GM18858 (cell line): ENCODE measurements around the gene PYGM.

Source experiments
- ATAC-seq: cut with Tn5 transposase; IDR thresholded peaks from one replicate; pipeline ENCODE4 v1.9.1; 2021; ENCODE audit not compliant: unreplicated experiment

PYGM gene

GRCh38 chr11:64741375-64742086, 18.2 kb downstream of the PYGM start:
- no peak for ATAC-seq

GRCh38 chr11:64739871-64740270, 19.9 kb downstream of the PYGM start:
- ATAC-seq = no peak

DNA sequence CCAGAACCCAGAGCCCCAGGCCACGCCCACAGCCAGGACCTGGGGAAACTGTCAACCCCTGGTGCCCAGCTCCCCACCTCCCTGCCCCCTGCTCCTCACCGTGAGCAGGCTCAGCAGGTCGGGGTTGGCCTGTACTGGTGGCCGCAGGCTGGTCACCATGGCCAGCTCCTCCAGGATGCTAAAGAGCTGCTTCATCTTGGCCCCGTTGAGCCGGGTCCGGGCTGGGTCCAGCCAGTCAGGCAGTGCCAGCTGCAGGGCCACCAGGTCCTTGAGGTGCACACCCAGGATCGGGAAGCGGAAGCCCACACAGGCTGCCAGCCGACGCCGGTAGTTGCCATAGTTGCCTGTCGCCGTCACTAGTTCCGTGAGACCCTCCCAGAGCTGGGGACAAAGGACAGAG, 23.1 kb downstream of the PYGM start:
- ATAC-seq = no peak

GRCh38 chr11:64735725-64736259, 24.0 kb downstream of the PYGM start:
- ATAC-seq = no peak

DNA sequence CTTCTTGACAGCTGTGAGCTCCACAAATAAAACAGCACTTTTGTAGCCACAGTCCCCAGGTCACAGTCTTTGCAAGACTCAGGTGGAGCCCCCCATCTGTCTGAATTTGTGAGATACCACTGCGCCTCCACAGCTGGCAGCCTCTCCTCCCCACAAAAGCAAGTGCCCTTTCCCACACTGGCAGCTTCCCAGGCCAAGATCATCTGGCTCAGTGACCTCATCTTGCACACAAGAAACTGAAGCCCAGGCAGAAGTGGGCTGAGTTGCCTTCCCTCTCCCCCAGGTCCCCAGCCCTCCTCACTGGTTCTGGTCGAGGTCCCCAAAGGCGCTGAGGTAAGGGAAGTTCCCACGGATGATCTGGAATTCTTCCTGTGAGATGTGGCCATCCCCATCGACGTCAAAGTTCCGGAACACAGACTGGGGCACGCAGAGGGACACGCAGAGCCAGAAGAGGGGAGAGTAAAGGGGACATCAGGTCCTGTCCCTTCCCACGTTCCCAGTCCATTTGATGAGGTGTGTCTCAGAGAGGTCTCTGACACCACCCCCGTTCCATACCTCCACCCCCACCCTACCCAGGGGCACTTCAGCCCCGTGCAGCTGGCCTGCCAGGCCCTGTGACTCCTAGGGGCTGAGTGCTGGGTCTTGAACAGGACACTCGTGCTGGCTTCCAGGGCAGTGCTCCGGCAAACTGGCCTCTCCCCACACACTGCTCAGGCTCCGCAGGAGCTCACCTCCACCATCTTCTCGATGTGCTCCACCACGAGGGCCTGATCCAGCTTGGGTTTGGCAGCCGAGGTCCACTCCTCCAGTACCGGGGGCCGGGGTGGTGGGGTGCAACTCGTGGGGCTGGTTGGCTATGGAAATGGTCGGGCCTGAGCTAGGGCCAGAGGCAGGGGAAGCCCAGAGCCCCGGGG, 24.7 kb downstream of the PYGM start:
- no peak for ATAC-seq

- no peak for ATAC-seq
Measured at GRCh38 chr11:64731601-64732000, 28.2 kb downstream of the PYGM start.

GRCh38 chr11:64729851-64730382, 29.9 kb downstream of the PYGM start:
- no peak for ATAC-seq

GRCh38 chr11:64728757-64729365, 30.9 kb downstream of the PYGM start:
- ATAC-seq = no peak

- ATAC-seq = no peak
Measured at GRCh38 chr11:64726867-64727530, 32.8 kb downstream of the PYGM start.

DNA sequence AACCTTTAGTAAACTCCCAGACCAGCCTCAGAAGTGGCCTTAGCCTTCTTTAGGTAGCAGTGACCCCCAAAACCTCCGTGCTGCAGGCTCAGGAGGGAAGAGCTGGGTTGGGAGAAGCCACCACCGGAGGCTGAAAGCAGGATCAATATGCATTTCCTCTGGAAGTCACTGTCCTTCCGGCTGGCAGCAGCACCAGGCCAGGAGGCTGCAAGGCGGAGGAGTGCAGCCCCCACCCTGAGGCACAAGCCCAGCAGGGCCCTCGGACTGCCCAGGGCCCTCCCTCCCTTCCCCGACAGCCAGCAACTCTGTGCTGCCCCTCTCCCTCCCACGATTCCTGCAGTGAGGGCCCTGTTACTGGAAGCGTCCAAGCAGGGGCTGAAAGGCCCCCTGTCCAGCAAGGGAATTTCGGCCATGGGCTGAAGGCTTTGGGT, 33.5 kb downstream of the PYGM start:
- ATAC-seq = no peak

- no peak for ATAC-seq
Measured at GRCh38 chr11:64724863-64725532, 34.8 kb downstream of the PYGM start.

- no peak for ATAC-seq
Measured at GRCh38 chr11:64723907-64724862, 35.6 kb downstream of the PYGM start.

DNA sequence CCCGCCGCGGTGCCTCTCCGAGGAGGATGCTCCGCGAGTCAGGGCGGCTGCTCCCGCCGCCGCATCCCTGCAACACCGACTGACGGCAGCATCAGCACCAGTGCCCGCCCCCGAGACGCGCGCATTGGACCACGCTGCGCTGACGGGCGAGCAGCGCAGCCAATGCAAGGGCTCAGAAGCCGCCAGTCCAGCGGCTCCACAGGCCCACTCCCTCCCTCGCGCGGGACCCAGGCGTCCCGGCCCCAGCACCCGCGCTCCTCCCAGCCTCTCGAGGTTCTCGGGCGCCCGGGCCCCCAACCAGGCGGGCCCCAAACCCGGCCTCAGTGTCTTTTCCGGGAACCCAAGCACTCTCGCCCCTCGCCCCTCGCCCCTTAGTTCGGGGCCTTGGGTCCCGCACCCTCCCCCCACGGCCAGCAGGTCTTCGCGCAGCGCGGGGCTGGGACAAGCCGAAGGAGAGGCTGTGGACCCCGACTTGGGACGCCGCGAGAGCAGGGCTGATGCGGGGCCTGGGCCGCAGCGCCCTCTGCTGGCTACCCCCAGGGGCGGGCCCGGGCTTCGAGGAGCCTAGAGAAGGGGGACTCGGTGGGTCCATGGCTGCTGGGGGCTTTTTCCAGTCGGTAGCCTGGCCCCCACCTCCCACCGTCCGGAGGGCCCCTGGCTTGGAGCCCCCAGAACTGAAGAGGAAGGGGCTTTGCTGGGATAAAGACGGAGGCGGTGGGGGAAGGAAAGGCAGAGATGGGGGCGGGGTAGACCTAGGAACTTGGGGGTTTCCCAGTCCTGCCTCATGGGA, 36.5 kb downstream of the PYGM start, which contains the start of gene NRXN2:
Gene NRXN2, minus strand, starts transcription at position 81 of the 790 bp plus-strand sequence. CDS start 9,498 bp downstream, outside the sequence.
- no peak for ATAC-seq

DNA sequence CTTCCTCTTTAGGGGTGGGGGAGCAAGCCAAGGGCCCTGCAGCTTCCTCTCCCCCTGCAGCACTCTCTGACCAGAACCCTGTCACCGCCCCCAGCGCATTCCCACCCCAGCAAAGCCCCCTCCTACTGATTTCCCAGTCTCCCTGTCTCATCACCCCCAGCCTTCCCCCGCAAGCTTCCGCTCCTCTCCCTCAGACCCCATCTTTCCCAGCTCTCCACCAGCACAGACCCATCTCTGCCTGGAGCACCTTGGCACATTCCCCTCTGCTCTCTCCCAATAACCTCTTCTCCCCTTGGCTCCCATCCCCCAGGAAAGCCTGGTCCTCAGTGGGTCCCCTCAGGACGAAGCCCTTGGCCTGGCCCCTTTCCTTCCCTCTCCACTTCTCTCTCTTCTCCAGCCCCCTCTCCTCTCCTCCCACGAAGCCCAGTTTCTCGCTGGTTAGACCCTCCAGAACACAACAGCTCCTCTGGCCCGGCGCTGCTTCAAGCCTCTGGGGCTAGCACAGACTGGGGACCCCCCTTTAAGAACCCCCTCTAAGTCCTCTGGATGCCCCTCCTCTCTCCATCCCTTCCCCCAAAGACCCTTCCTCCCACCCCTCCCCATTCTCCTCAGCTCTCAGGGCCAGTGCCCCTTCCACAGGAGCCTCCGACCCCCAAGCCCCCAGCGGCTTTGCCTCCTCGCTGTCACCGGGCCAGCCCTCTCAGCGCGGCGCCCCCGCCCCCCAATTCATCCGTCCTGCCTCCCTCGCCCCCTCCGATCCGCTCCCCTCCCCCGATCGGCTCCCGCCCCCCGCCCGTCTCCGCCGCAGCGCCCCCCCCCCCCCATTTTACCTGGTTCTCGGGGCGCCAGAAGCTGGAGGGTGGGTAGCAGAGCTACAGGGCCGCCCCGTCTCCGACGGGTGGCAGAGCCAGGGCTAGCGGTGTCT, 37.4 kb downstream of the PYGM start:
- no peak for ATAC-seq

GRCh38 chr11:64721359-64721699, 38.4 kb downstream of the PYGM start:
- no peak for ATAC-seq

DNA sequence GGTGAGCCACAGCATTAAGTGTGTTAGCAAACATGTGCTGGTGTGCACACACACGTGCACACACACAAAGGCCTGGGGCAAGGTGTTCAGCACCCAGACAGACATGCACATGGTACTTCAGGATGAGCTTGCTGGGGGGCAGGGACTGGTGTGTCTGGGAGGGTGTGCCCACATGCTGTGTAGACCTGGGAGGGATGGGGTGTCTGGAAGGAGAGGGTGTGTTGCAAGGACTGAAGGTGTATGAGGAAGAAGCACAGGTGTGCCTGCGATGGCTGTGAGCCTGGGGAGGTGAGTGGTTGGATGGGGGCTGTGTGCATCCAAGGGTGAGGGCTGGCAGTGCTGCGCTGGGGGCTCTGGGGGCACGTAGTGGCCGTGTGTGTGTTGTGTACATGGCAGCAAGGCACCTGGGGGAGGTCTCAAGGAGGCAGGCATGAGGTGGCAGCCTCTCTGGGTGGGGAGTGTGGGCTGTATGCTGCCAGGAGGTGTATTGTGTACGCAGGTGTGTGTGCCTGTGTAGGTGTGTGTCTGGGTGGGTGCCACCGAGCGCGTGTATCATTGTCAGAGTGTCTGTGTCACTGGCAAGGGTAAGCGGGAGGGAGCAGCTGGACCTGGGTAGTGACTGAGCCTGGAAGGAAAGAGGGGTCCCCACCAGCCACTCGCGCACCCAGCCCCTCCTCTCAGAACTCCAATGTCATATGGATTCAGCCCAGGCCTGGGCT, 39.0 kb downstream of the PYGM start:
- no peak for ATAC-seq
